ENCODE measurements around the gene SHROOM3. TPM values are rescaled to one million over a fixed set of nuclear protein-coding genes. Genes with fewer than 3 reads are reported as not detected.

The SHROOM3 gene
- total and polyA plus RNA-seq, 2 of the 13 experiments (the other 11 are each of a cell fraction or from before 2014, with no cell fraction given): 0.01 TPM; not detected in 1

- 21% methylated on average over 5 of the region's 6 CpGs for WGBS (ENCODE audit: low lambda C conversion rate)
- Histone ChIP-seq H3K4me1 (ENCODE audit: insufficient read depth, low read length) (peaks cover 14% of the 10 kb centered on the region), H3K27me3 (ENCODE audit: control insufficient read depth in 1 of 2, insufficient read depth in 2 of 2, low read length in 2 of 2) (peaks cover 1 to 9% of the 10 kb centered on the region in 2 experiments; a peak in 1 of 5 replicates), H3K9me3 (ENCODE audit: low read length) (no peaks in the 10 kb centered on the region), H4K20me1 (ENCODE audit: insufficient read depth, low read length) (no peaks in the 10 kb centered on the region), H2AFZ (ENCODE audit: low read length) (no peak overlapping the region), H3K9ac (ENCODE audit: insufficient read depth, low read depth, low read length) (no peak overlapping the region), H3K79me2 (ENCODE audit: insufficient read depth, low read length) (no peaks in the 10 kb centered on the region), H3K36me3 (replicated peaks in 1 of 2; ENCODE audit: control insufficient read depth in 1 of 2, insufficient read depth in 2 of 2, low read length in 2 of 2) (no peaks in the 10 kb centered on the region), H3K4me2 (ENCODE audit: low read depth, low read length) (no peak overlapping the region), H3K27ac (ENCODE audit: extremely low read length, insufficient read depth, low read length) (no peak overlapping the region), H3K4me3 (replicated peaks in 1 of 3; ENCODE audit: insufficient read depth in 1 of 3, low read depth in 2 of 3, low read length in 3 of 3) (no peak overlapping the region)
- BruUV-seq (replicated peaks): no TSS peak
- POLR2A ChIA-PET: no interaction called here
- TF ChIP-seq CEBPB (IDR thresholded peaks at IDR 0.05; ENCODE audit: borderline replicate concordance, low read depth, low read length) (peak; percentile 20; the same call in 1 of the 2 replicates), HMGA1 (CRISPR knock-in tag; conservative IDR thresholded peaks at IDR 0.05) (no peak), CEBPG (CRISPR knock-in tag; IDR thresholded peaks at IDR 0.05) (peak; percentile 27; the same call in 1 of the 2 replicates), ZNF3 (CRISPR knock-in tag; IDR thresholded peaks at IDR 0.05) (peak; percentile 84; the same call in 1 of the 2 replicates), FOXA3 (CRISPR knock-in tag; IDR thresholded peaks at IDR 0.05) (peak; percentile 11; the same call in 1 of the 2 replicates)
- TF ChIP-seq, protein P1, sequence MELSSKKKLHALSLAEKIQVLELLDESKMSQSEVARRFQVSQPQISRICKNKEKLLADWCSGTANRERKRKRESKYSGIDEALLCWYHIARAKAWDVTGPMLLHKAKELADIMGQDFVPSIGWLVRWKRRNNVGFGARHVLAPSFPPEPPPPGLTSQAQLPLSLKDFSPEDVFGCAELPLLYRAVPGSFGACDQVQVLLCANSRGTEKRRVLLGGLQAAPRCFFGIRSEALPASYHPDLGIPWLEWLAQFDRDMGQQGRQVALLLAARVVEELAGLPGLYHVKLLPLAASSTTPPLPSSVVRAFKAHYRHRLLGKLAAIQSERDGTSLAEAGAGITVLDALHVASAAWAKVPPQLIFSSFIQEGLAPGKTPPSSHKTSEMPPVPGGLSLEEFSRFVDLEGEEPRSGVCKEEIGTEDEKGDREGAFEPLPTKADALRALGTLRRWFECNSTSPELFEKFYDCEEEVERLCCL (CRISPR knock-in tag; IDR thresholded peaks at IDR 0.05; ENCODE audit: borderline replicate concordance): no peak
- CTCF ChIA-PET (ENCODE audit: low intra/inter-chr PET ratio, low total read pairs): no interaction called here
- in situ Hi-C loops (cut with HindIII; ENCODE audit: extremely low pct_ligation_motif_present, low pct_unique_long_range_greater_than_20kb) (no loop called here), intact Hi-C loops (cut with micrococcal nuclease; ENCODE audit: unreplicated experiment) (no loop called here)
- peak; percentile 76 for ATAC-seq
- FAIRE-seq: no peak
- DNase-seq (ENCODE audit: low spot score): peak; percentile 17
These were observed 271.6 kb downstream of the SHROOM3 start for GRCh38 chr4:76706581-76706980.

DNA sequence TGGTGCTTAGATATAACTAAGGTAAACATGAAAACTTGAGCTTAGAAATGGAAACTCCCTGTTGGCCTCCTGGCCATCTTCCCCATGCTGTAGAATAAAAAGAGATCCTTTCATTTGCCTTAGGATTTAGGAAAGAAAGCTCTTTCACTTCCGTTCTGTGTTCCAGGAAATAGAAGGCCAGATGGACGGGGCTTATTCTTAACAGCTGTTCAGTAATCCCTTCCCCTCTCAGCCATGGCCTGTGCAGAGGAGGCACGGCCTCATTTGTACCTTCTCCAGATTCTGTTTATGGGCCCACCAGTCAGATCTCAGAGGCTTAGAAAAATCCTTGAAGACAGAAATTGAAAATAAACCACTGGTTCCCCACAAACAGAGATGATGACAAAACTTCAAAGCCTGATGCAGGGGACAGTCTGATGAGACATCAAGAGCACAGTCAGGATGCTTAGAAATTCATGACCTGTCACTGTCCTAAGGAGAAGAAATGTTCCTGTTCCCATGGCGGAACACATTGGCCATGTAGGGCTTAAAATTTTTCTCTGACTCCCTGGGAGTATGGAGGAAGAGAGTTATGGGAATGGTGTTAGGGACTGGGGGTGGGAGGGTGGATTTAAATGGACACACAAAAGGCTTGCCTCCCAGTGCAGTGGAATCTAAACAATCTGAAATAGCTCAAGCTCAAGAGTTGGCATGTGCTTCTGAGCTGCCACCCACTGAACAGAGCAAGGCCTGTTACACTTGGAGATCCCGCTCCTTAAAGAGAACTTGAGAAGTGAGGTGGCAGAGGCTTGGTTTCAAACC lies 274.1 kb downstream of the SHROOM3 start:
- FAIRE-seq: no peak
- Histone ChIP-seq H3K4me3 (replicated peaks in 1 of 3; ENCODE audit: insufficient read depth in 1 of 3, low read depth in 2 of 3, low read length in 3 of 3) (no peak overlapping the region), H3K4me2 (ENCODE audit: low read depth, low read length) (no peak overlapping the region), H3K9ac (ENCODE audit: insufficient read depth, low read depth, low read length) (no peak overlapping the region), H2AFZ (ENCODE audit: low read length) (no peak overlapping the region), H3K79me2 (ENCODE audit: insufficient read depth, low read length) (no peaks in the 10 kb centered on the region), H3K9me3 (ENCODE audit: low read length) (no peaks in the 10 kb centered on the region), H3K27me3 (ENCODE audit: control insufficient read depth in 1 of 2, insufficient read depth in 2 of 2, low read length in 2 of 2) (peaks cover 1 to 7% of the 10 kb centered on the region in 2 experiments; a peak in 1 of 5 replicates), H4K20me1 (ENCODE audit: insufficient read depth, low read length) (no peaks in the 10 kb centered on the region), H3K36me3 (replicated peaks in 1 of 2; ENCODE audit: control insufficient read depth in 1 of 2, insufficient read depth in 2 of 2, low read length in 2 of 2) (no peaks in the 10 kb centered on the region), H3K27ac (ENCODE audit: extremely low read length, insufficient read depth, low read length) (no peak overlapping the region), H3K4me1 (ENCODE audit: insufficient read depth, low read length) (peaks cover 14% of the 10 kb centered on the region)
- WGBS (ENCODE audit: low lambda C conversion rate): 33% methylated on average over 5 of the region's 5 CpGs
- in situ Hi-C loops (cut with HindIII; ENCODE audit: extremely low pct_ligation_motif_present, low pct_unique_long_range_greater_than_20kb) (no loop called here), intact Hi-C loops (cut with micrococcal nuclease; ENCODE audit: unreplicated experiment) (no loop called here)
- ATAC-seq: no peak
- no peak for DNase-seq (ENCODE audit: low spot score)
- CTCF ChIA-PET (ENCODE audit: low intra/inter-chr PET ratio, low total read pairs): no interaction called here
- POLR2A ChIA-PET: no interaction called here
- no TSS peak for BruUV-seq (replicated peaks)
- no peak for TF ChIP-seq EP300 (IDR thresholded peaks at IDR 0.05; ENCODE audit: low read depth in 2 of 2, low read length in 2 of 2)
- TF ChIP-seq EP300 (CRISPR knock-in tag; IDR thresholded peaks at IDR 0.05; ENCODE audit: borderline replicate concordance): no peak
- no peak for TF ChIP-seq ZKSCAN5 (CRISPR knock-in tag; IDR thresholded peaks at IDR 0.05)
- TF ChIP-seq, protein P2, sequence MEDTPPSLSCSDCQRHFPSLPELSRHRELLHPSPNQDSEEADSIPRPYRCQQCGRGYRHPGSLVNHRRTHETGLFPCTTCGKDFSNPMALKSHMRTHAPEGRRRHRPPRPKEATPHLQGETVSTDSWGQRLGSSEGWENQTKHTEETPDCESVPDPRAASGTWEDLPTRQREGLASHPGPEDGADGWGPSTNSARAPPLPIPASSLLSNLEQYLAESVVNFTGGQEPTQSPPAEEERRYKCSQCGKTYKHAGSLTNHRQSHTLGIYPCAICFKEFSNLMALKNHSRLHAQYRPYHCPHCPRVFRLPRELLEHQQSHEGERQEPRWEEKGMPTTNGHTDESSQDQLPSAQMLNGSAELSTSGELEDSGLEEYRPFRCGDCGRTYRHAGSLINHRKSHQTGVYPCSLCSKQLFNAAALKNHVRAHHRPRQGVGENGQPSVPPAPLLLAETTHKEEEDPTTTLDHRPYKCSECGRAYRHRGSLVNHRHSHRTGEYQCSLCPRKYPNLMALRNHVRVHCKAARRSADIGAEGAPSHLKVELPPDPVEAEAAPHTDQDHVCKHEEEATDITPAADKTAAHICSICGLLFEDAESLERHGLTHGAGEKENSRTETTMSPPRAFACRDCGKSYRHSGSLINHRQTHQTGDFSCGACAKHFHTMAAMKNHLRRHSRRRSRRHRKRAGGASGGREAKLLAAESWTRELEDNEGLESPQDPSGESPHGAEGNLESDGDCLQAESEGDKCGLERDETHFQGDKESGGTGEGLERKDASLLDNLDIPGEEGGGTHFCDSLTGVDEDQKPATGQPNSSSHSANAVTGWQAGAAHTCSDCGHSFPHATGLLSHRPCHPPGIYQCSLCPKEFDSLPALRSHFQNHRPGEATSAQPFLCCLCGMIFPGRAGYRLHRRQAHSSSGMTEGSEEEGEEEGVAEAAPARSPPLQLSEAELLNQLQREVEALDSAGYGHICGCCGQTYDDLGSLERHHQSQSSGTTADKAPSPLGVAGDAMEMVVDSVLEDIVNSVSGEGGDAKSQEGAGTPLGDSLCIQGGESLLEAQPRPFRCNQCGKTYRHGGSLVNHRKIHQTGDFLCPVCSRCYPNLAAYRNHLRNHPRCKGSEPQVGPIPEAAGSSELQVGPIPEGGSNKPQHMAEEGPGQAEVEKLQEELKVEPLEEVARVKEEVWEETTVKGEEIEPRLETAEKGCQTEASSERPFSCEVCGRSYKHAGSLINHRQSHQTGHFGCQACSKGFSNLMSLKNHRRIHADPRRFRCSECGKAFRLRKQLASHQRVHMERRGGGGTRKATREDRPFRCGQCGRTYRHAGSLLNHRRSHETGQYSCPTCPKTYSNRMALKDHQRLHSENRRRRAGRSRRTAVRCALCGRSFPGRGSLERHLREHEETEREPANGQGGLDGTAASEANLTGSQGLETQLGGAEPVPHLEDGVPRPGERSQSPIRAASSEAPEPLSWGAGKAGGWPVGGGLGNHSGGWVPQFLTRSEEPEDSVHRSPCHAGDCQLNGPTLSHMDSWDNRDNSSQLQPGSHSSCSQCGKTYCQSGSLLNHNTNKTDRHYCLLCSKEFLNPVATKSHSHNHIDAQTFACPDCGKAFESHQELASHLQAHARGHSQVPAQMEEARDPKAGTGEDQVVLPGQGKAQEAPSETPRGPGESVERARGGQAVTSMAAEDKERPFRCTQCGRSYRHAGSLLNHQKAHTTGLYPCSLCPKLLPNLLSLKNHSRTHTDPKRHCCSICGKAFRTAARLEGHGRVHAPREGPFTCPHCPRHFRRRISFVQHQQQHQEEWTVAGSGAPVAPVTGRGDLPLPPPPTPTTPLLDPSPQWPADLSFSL (CRISPR knock-in tag; IDR thresholded peaks at IDR 0.05): no peak

All from HepG2 (cell line).